OCI-LY1 (cell line): ENCODE measurements around the gene SAXO1.

ENCODE experiments used
- EZH2 ChIP-seq: fragments of 200-600 bp; sonication (generic), shearing (Covaris generic); IDR thresholded peaks from 2 replicates; pipeline ENCODE4 v1.8.0; 2017; ENCODE audit warnings: borderline replicate concordance, mixed run types, mild to moderate bottlenecking, antibody characterized with exemption, low read length, moderate library complexity, mixed read lengths
- TF ChIP-seq, protein P1 (sequence below): fragments of 200-600 bp; sonication (generic), shearing (Covaris generic); IDR thresholded peaks from 2 replicates; pipeline ENCODE4 v1.5.1; 2017; ENCODE audit warnings: mild to moderate bottlenecking, antibody characterized with exemption, low read length, moderate library complexity, mixed read lengths

- TF ChIP-seq, protein P1, sequence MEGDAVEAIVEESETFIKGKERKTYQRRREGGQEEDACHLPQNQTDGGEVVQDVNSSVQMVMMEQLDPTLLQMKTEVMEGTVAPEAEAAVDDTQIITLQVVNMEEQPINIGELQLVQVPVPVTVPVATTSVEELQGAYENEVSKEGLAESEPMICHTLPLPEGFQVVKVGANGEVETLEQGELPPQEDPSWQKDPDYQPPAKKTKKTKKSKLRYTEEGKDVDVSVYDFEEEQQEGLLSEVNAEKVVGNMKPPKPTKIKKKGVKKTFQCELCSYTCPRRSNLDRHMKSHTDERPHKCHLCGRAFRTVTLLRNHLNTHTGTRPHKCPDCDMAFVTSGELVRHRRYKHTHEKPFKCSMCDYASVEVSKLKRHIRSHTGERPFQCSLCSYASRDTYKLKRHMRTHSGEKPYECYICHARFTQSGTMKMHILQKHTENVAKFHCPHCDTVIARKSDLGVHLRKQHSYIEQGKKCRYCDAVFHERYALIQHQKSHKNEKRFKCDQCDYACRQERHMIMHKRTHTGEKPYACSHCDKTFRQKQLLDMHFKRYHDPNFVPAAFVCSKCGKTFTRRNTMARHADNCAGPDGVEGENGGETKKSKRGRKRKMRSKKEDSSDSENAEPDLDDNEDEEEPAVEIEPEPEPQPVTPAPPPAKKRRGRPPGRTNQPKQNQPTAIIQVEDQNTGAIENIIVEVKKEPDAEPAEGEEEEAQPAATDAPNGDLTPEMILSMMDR, result no peak
- TF ChIP-seq EZH2, result no peak
Measured at GRCh38 chr9:18978188-18978587, 54.8 kb downstream of the SAXO1 start.
